Activated CD8-positive, alpha-beta memory T cell treated with anti-CD3 and anti-CD28 coated beads, Interleukin-2, amount 50 U/mL, for 4 hours (primary cell): Measurements from ENCODE around the gene TMCO4.

Experiments
- DNase-seq: peaks from one replicate; pipeline ENCODE4 v3.0.0-alpha.2; 2020

The TMCO4 gene

DNA sequence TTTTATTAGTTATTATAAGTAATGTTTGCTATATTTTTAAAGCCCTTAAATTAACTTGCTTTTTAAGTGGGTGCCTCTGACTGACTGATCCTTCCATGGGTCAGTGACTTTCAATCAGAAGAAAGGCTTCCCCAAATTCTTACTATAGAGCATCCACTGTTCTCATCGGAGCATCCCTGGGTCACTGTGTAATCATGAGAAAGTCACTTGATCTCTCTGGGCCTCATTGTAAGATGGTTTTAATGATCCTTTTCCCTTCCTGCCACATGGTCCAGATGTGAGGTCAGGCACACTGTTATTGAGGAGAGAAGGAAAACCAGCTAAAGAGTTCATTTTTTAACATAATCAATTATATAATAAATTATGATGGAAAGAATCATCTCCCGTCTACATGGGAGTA, 166.6 kb downstream of the TMCO4 start:
- DNase-seq: no peak
